ENCODE measurements around the gene SEC11A.

The SEC11A gene

GRCh38 chr15:84666373-84666772 is 49.6 kb downstream of the SEC11A start:
- Histone ChIP-seq H3K4me2 (ENCODE audit: low read length) (no peak overlapping the region), H3K9me3 (ENCODE audit: control insufficient read depth, low read length) (no peaks in the 10 kb centered on the region), H3K27ac (no peak overlapping the region), H3K36me3 (ENCODE audit: control insufficient read depth, insufficient read depth, low read length) (no peaks in the 10 kb centered on the region), H3K4me1 (no peaks in the 10 kb centered on the region), H3K9ac (no peak overlapping the region), H2AFZ (no peak overlapping the region), H3K4me3 (ENCODE audit: low read depth, low read length) (no peak overlapping the region), H3K27me3 (ENCODE audit: control insufficient read depth, insufficient read depth, low read length) (no peaks in the 10 kb centered on the region), H3K79me2 (no peaks in the 10 kb centered on the region)
- TF ChIP-seq, protein P1, sequence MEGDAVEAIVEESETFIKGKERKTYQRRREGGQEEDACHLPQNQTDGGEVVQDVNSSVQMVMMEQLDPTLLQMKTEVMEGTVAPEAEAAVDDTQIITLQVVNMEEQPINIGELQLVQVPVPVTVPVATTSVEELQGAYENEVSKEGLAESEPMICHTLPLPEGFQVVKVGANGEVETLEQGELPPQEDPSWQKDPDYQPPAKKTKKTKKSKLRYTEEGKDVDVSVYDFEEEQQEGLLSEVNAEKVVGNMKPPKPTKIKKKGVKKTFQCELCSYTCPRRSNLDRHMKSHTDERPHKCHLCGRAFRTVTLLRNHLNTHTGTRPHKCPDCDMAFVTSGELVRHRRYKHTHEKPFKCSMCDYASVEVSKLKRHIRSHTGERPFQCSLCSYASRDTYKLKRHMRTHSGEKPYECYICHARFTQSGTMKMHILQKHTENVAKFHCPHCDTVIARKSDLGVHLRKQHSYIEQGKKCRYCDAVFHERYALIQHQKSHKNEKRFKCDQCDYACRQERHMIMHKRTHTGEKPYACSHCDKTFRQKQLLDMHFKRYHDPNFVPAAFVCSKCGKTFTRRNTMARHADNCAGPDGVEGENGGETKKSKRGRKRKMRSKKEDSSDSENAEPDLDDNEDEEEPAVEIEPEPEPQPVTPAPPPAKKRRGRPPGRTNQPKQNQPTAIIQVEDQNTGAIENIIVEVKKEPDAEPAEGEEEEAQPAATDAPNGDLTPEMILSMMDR (IDR thresholded peaks at IDR 0.05): no peak

GRCh38 chr15:84661001-84661400 is 54.9 kb downstream of the SEC11A start:
- TF ChIP-seq, protein P1 (IDR thresholded peaks at IDR 0.05): no peak

DNA sequence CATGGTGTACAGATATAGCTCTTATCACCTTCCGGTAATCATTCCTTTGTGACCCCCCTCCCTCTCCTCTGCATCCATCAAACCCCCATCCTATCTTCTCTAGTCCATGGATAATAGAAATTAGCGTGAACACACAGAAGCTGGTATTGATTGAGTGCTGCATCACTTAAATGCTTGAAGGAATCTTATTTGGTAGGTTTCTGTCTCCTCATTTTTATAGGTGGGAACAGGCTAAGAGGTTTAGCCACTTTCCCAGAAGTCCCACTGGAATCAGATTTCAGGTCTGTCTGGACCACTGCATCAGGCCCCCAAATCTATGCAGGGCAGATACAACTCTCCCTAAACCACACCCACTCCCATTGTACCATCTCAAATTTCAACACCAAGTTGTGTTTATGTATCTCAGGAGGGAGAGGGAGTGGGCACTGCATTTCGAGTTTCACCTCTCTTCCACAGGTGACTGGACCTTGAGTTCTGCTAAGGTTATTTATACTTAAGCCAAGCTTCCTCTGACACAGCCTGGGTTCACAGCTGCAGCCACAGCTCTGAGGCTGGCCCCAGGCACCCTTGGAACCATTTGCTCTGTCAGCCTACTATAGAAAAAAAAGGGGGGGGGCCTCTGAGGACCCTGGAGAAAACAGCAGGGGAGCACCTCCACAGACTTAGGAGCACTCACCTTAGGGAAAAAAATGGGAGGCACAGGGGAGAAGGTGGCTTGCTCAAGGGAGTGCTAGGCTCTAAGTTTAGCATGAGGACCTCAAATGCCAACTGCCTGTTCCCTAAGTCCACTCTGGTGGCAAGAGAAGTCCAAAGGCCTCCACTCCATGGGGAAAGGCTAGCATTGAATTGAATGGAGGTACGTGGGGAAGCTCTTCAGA is 55.8 kb downstream of the SEC11A start:
- TF ChIP-seq, protein P1 (IDR thresholded peaks at IDR 0.05): no peak
- H3K36me3 ChIP-seq (ENCODE audit: control insufficient read depth, insufficient read depth, low read length): no peaks in the 10 kb centered on the region

More at GRCh38 chr15:84661001-84661400, 54.9 kb downstream of the SEC11A start:
- no peaks in the 10 kb centered on the region for H3K36me3 ChIP-seq (ENCODE audit: control insufficient read depth, insufficient read depth, low read length)
- H3K4me2 ChIP-seq (ENCODE audit: low read length): no peak overlapping the region
- H3K27ac ChIP-seq: no peak overlapping the region
- H3K4me3 ChIP-seq (ENCODE audit: low read depth, low read length): no peak overlapping the region
- no peaks in the 10 kb centered on the region for H3K27me3 ChIP-seq (ENCODE audit: control insufficient read depth, insufficient read depth, low read length)
- H3K9ac ChIP-seq: no peak overlapping the region
- H3K4me1 ChIP-seq: no peaks in the 10 kb centered on the region
- H3K9me3 ChIP-seq (ENCODE audit: control insufficient read depth, low read length): no peaks in the 10 kb centered on the region
- no peaks in the 10 kb centered on the region for H3K79me2 ChIP-seq
- H2AFZ ChIP-seq: no peak overlapping the region

GRCh38 chr15:84658788-84659411 is 57.0 kb downstream of the SEC11A start:
- Histone ChIP-seq H2AFZ (no peak overlapping the region), H3K4me1 (no peaks in the 10 kb centered on the region), H3K4me3 (ENCODE audit: low read depth, low read length) (peak overlapping the region; percentile 40), H3K36me3 (ENCODE audit: control insufficient read depth, insufficient read depth, low read length) (no peaks in the 10 kb centered on the region), H3K4me2 (ENCODE audit: low read length) (peak overlapping the region; percentile 78), H3K27ac (no peak overlapping the region), H3K79me2 (peaks cover under 1% of the 10 kb centered on the region), H3K9ac (no peak overlapping the region), H3K27me3 (ENCODE audit: control insufficient read depth, insufficient read depth, low read length) (no peaks in the 10 kb centered on the region), H3K9me3 (ENCODE audit: control insufficient read depth, low read length) (no peaks in the 10 kb centered on the region)
- TF ChIP-seq, protein P1 (IDR thresholded peaks at IDR 0.05): no peak

More for the DNA sequence above, 55.8 kb downstream of the SEC11A start:
- H3K9ac ChIP-seq: no peak overlapping the region
- no peaks in the 10 kb centered on the region for H3K79me2 ChIP-seq
- H3K4me1 ChIP-seq: no peaks in the 10 kb centered on the region
- no peak overlapping the region for H3K4me3 ChIP-seq (ENCODE audit: low read depth, low read length)
- no peak overlapping the region for H3K27ac ChIP-seq
- no peaks in the 10 kb centered on the region for H3K27me3 ChIP-seq (ENCODE audit: control insufficient read depth, insufficient read depth, low read length)
- no peak overlapping the region for H3K4me2 ChIP-seq (ENCODE audit: low read length)
- H2AFZ ChIP-seq: no peak overlapping the region
- no peaks in the 10 kb centered on the region for H3K9me3 ChIP-seq (ENCODE audit: control insufficient read depth, low read length)
